HepG2 (cell line): ENCODE data around the gene RAX. TPM values are rescaled to one million over a fixed set of nuclear protein-coding genes. Genes with fewer than 3 reads are reported as not detected.

Experiments used
- ATAC-seq: fragments of 200-7000 bp; cut with Tn5 transposase; 3 replicates; pipeline ENCODE4 v1.9.1; 2020; ENCODE audit warnings: mild to moderate bottlenecking, moderate library complexity
- BruUV-seq: library from RNA; stranded (reverse); fragments of 400-500 nt; replicated peaks from 2 replicates; lab custom pipeline; 2021; lab: Mats Ljungman, UMichigan
- CTCF ChIA-PET: fragments of 300-600 bp; formaldehyde crosslinking; extraction: SDS; loops from one replicate; lab custom pipeline; 2021; ENCODE audit warnings: low total read pairs, inconsistent platforms, low intra/inter-chr PET ratio; lab: Yijun Ruan, JAX
- POLR2A ChIA-PET: fragments of 350-600 bp; sonication (Branson Sonifier 250); formaldehyde crosslinking; loops from one replicate; lab custom pipeline; 2020; ENCODE audit warnings: antibody characterized with exemption, inconsistent platforms; lab: Yijun Ruan, JAX
- DNase-seq: peaks from one replicate; pipeline ENCODE4 v3.0.0-alpha.2; 2015; ENCODE audit warnings: low spot score
- FAIRE-seq: peaks from 3 replicates; lab custom pipeline; 2011; peaks lifted over from hg19 to GRCh38; lab: Jason Lieb, UNC
- H2AFZ ChIP-seq: one replicate; pipeline ENCODE4 v1.6.1; 2011; ENCODE audit warnings: low read length, inconsistent platforms
- H3K27ac ChIP-seq: fragments of 300-600 bp; 3 replicates; pipeline ENCODE4 v1.8.0; 2011; ENCODE audit warnings: mixed run types, mild to moderate bottlenecking, mixed read lengths, low read length, inconsistent platforms; ENCODE audit not compliant: insufficient read depth; ENCODE audit errors: extremely low read length
- H3K27me3 ChIP-seq, 2 experiments: fragments of 200-600 bp in 1 of 2; 2 replicates in 1 of 2; 3 replicates in 1 of 2; pipeline versions ENCODE4 v1.6.0 to v1.8.0; 2011; ENCODE audit warnings: low read length in 2 of 2, mild to moderate bottlenecking in 2 of 2, moderate library complexity in 2 of 2, inconsistent platforms in 1 of 2; ENCODE audit not compliant: insufficient read depth in 2 of 2, control insufficient read depth in 1 of 2
- H3K36me3 ChIP-seq, 2 experiments: fragments of 200-600 bp in 1 of 2; replicated peaks in 1 of 2; 2 replicates in 1 of 2; 3 replicates in 1 of 2; pipeline versions ENCODE4 v1.5.1 to v1.8.0; 2011; ENCODE audit warnings: low read length in 2 of 2, inconsistent platforms in 1 of 2; ENCODE audit not compliant: insufficient read depth in 2 of 2, control insufficient read depth in 1 of 2
- H3K4me1 ChIP-seq: 2 replicates; pipeline ENCODE4 v1.5.1; 2012; ENCODE audit warnings: low read length, inconsistent platforms; ENCODE audit not compliant: insufficient read depth
- H3K4me2 ChIP-seq: 2 replicates; pipeline ENCODE4 v1.6.0; 2011; ENCODE audit warnings: low read depth, low read length, inconsistent platforms
- H3K4me3 ChIP-seq, 3 experiments: fragments of 200-600 bp in 1 of 3; sonication (generic), shearing (Covaris generic) in 1 of 3; replicated peaks in 1 of 3; 2 replicates each; pipeline ENCODE4 v1.5.1; 2011 to 2016; ENCODE audit warnings: low read length in 3 of 3, inconsistent platforms in 2 of 3, low read depth in 2 of 3, mild to moderate bottlenecking in 2 of 3, control low read depth in 1 of 3, mixed read lengths in 1 of 3; ENCODE audit not compliant: insufficient read depth in 1 of 3
- H3K79me2 ChIP-seq: one replicate; pipeline ENCODE4 v1.6.1; 2011; ENCODE audit warnings: low read length, inconsistent platforms; ENCODE audit not compliant: insufficient read depth
- H3K9ac ChIP-seq: 2 replicates; pipeline ENCODE4 v1.6.0; 2011; ENCODE audit warnings: mild to moderate bottlenecking, low read depth, low read length, inconsistent platforms; ENCODE audit not compliant: insufficient read depth
- H3K9me3 ChIP-seq: 2 replicates; pipeline ENCODE4 v1.5.1; 2012; ENCODE audit warnings: mild to moderate bottlenecking, low read length
- H4K20me1 ChIP-seq: 2 replicates; pipeline ENCODE4 v1.6.0; 2011; ENCODE audit warnings: inconsistent platforms, mild to moderate bottlenecking, low read length, moderate library complexity; ENCODE audit not compliant: insufficient read depth
- ATF1 ChIP-seq: IDR thresholded peaks from 2 replicates; pipeline ENCODE4 v1.6.1; 2016; ENCODE audit warnings: mild to moderate bottlenecking, control low read depth
- EZH2 ChIP-seq: conservative IDR thresholded peaks from 2 replicates; pipeline ENCODE4 v1.6.1; 2012; ENCODE audit warnings: mild to moderate bottlenecking, low read depth, low read length, moderate library complexity
- KLF9 ChIP-seq: IDR thresholded peaks from 2 replicates; pipeline ENCODE4 v1.6.1; 2016; ENCODE audit warnings: low read depth
- MED13 ChIP-seq: sonication (generic); formaldehyde crosslinking; IDR thresholded peaks from 2 replicates; pipeline ENCODE4 v1.5.0; 2020; ENCODE audit warnings: missing genetic modification reagents
- ZNF12 ChIP-seq: sonication (generic); formaldehyde crosslinking; IDR thresholded peaks from 2 replicates; pipeline ENCODE4 v1.5.0; 2020; ENCODE audit warnings: missing genetic modification reagents
- ZNF678 ChIP-seq: sonication (generic); formaldehyde crosslinking; IDR thresholded peaks from 2 replicates; pipeline ENCODE4 v1.4.0; 2020; ENCODE audit warnings: mild to moderate bottlenecking, missing genetic modification reagents
- ZNF879 ChIP-seq: sonication (generic); formaldehyde crosslinking; IDR thresholded peaks from 2 replicates; pipeline ENCODE4 v1.8.1; 2023; ENCODE audit warnings: missing genetic modification reagents
- WGBS: methylation state at CpG from one replicate; pipeline ENCODE4 v1.1.6; 2017; ENCODE audit warnings: low lambda C conversion rate; 5-methylcytosine and 5-hydroxymethylcytosine counted together
- in situ Hi-C: cut with HindIII; loops from 2 replicates; pipeline ENCODE4 v1.10.0; 2017; ENCODE audit warnings: low pct_unique_long_range_greater_than_20kb; ENCODE audit not compliant: extremely low pct_ligation_motif_present
- intact Hi-C: fragments of 100-400 bp; cut with micrococcal nuclease; formaldehyde crosslinking; loops from one replicate; pipeline ENCODE4 v1.10.0; 2022; ENCODE audit not compliant: unreplicated experiment
- polyA plus RNA-seq, 8 experiments: library from polyadenylated mRNA; depleted of rRNA in 3 of 8; stranded (reverse) in 7 of 8; unstranded in 1 of 8; fragments of >200 nt; fragmentation: Illumina TruSeq in 4 of 8; extraction: Trizol in 4 of 8; gene quantifications; 2 replicates each; pipeline versions ENCODE4 v1.2.1 to v1.2.3, GENCODE V29; 2011 to 2016; ENCODE audit warnings: low read depth in 4 of 8, missing spikeins in 1 of 8, mixed read lengths in 1 of 8; ENCODE audit not compliant: insufficient read depth in 1 of 8
- total RNA-seq, 5 experiments: library from RNA; depleted of rRNA; stranded (reverse); fragments of >200 nt; fragmentation: Illumina TruSeq; extraction: Trizol; gene quantifications; 2 replicates each; pipeline ENCODE4 v1.2.3, GENCODE V29; 2016; ENCODE audit warnings: low read depth in 1 of 5
- TF ChIP-seq, protein P1 (sequence below): sonication (generic); formaldehyde crosslinking; IDR thresholded peaks from 2 replicates; pipeline ENCODE4 v1.8.0; 2022; ENCODE audit warnings: mild to moderate bottlenecking, missing genetic modification reagents; ENCODE audit not compliant: insufficient replicate concordance
- TF ChIP-seq, protein P2 (sequence below): sonication (generic); formaldehyde crosslinking; IDR thresholded peaks from 2 replicates; pipeline ENCODE4 v1.5.0; 2020; ENCODE audit warnings: missing genetic modification reagents, mild to moderate bottlenecking, borderline replicate concordance
- TF ChIP-seq, protein P3 (sequence below): sonication (generic); formaldehyde crosslinking; IDR thresholded peaks from 2 replicates; pipeline ENCODE4 v1.8.0; 2022; ENCODE audit warnings: missing genetic modification reagents, low read depth, mild to moderate bottlenecking, borderline replicate concordance
- TF ChIP-seq, protein P4 (sequence below): sonication (generic); formaldehyde crosslinking; IDR thresholded peaks from 2 replicates; pipeline ENCODE4 v1.4.0; 2020; ENCODE audit warnings: missing genetic modification reagents

RAX gene
- total and polyA plus RNA-seq, 2 of the 13 experiments (the other 11 are each of a cell fraction or from before 2014, with no cell fraction given): not detected

DNA sequence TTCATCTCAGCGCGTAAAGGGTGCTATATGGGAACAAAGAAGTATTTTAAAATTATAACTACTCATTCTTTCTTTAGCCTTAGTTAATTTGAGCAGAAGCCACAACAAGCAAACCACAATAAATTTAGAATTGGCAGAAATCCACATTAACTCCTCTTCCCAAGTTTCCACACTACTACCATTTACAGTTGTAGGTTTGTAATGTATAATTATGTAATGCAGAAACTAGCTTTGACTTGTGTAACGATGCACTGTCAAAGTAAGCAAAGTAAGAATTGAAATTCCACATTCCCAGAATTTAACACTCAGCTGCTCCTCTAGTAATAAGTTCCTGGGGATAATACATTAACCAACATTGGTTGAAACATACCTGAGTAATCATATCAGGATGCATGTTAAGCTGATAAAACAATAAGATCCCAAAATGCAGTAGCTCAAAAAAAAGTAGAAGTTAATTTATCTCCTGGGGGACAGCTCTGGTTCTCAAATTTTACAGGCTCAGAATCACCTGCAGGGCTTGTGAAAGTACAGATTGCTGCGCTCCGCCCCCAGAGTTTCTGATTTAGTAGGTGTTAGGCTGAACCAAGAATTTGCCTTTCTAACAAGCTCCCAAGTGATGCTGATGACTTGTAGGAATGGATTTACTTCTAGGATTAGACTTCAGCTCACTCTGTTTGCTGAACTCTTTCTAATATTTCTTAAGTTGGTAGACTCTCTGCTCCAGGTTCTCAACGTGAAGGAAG lies 43.4 kb downstream of the RAX start:
- FAIRE-seq: no peak
- no peak for DNase-seq
- Histone ChIP-seq H3K4me1 (peaks cover 3% of the 10 kb centered on the region), H3K27ac (no peak overlapping the region), H3K4me2 (no peak overlapping the region), H3K9me3 (no peaks in the 10 kb centered on the region), H3K27me3 (peaks cover 0 to 1% of the 10 kb centered on the region in 2 experiments; a peak in 3 of 5 replicates), H2AFZ (no peak overlapping the region), H3K36me3 (no peaks in the 10 kb centered on the region), H3K4me3 (no peak overlapping the region), H4K20me1 (no peaks in the 10 kb centered on the region), H3K79me2 (no peaks in the 10 kb centered on the region), H3K9ac (no peak overlapping the region)
- no peak for TF ChIP-seq ATF1
- TF ChIP-seq, protein P1, sequence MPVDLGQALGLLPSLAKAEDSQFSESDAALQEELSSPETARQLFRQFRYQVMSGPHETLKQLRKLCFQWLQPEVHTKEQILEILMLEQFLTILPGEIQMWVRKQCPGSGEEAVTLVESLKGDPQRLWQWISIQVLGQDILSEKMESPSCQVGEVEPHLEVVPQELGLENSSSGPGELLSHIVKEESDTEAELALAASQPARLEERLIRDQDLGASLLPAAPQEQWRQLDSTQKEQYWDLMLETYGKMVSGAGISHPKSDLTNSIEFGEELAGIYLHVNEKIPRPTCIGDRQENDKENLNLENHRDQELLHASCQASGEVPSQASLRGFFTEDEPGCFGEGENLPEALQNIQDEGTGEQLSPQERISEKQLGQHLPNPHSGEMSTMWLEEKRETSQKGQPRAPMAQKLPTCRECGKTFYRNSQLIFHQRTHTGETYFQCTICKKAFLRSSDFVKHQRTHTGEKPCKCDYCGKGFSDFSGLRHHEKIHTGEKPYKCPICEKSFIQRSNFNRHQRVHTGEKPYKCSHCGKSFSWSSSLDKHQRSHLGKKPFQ (CRISPR knock-in tag): no peak
- CTCF ChIA-PET: no interaction called here
- in situ Hi-C loops (no loop called here), intact Hi-C loops (loop anchor here (5.0 kb wide), 1 partner anchor 917 kb away; no protein-coding TSS in a partner anchor)
- POLR2A ChIA-PET: no interaction called here
- ATAC-seq: no peak
- BruUV-seq: no TSS peak
- 49% methylated on average over 6 of the region's 6 CpGs for WGBS

DNA sequence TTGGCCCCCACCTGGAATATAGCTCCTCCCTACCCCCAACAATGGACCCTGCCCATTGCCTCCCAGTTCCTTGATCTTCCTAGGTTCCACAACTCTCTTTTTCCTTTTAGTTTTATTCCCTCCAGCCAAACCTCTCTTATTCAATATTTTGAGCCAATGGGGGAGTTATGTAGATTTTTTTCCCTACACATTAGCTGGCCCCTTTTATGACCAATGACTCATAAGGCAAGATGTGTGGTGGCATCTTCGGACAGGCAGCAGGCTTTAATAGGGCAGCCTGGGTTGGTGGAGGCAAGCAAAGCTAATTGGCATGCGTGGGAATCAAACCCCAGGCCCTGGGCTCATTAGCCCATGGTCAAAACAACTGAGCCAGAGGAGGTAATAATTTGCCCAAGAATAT lies 44.1 kb downstream of the RAX start:
- intact Hi-C loops: loop anchor here (5.0 kb wide), 1 partner anchor 918 kb away; no protein-coding TSS in a partner anchor
- WGBS: 7% methylated on average over 2 of the region's 2 CpGs
- Histone ChIP-seq H3K4me3 (no peak overlapping the region), H3K36me3 (no peaks in the 10 kb centered on the region), H2AFZ (no peak overlapping the region), H4K20me1 (no peaks in the 10 kb centered on the region), H3K27me3 (peaks cover 0 to 1% of the 10 kb centered on the region in 2 experiments; a peak in 3 of 5 replicates), H3K9me3 (no peaks in the 10 kb centered on the region), H3K27ac (no peak overlapping the region), H3K79me2 (no peaks in the 10 kb centered on the region), H3K9ac (no peak overlapping the region), H3K4me2 (no peak overlapping the region), H3K4me1 (peaks cover 10% of the 10 kb centered on the region)
- ChIA-PET CTCF (no interaction called here), POLR2A (no interaction called here)
- no TSS peak for BruUV-seq
- DNase-seq (no peak), FAIRE-seq (no peak), ATAC-seq (no peak)
- in situ Hi-C loops: no loop called here
- TF ChIP-seq, protein P2, sequence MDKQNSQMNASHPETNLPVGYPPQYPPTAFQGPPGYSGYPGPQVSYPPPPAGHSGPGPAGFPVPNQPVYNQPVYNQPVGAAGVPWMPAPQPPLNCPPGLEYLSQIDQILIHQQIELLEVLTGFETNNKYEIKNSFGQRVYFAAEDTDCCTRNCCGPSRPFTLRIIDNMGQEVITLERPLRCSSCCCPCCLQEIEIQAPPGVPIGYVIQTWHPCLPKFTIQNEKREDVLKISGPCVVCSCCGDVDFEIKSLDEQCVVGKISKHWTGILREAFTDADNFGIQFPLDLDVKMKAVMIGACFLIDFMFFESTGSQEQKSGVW (CRISPR knock-in tag): no peak
- TF ChIP-seq MED13 (CRISPR knock-in tag) (no peak), ZNF678 (no peak), ZNF12 (no peak), EZH2 (no peak), KLF9 (CRISPR knock-in tag) (no peak), ZNF879 (CRISPR knock-in tag) (no peak)
- TF ChIP-seq, protein P3, sequence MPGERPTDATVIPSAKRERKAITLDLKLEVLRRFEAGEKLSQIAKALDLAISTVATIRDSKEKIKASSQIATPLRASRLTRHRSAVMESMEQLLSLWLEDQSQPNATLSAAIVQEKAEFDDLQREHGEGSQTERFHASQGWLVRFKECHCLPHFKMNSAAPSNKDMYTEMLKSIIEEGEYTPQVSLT (CRISPR knock-in tag): no peak
- TF ChIP-seq, protein P4, sequence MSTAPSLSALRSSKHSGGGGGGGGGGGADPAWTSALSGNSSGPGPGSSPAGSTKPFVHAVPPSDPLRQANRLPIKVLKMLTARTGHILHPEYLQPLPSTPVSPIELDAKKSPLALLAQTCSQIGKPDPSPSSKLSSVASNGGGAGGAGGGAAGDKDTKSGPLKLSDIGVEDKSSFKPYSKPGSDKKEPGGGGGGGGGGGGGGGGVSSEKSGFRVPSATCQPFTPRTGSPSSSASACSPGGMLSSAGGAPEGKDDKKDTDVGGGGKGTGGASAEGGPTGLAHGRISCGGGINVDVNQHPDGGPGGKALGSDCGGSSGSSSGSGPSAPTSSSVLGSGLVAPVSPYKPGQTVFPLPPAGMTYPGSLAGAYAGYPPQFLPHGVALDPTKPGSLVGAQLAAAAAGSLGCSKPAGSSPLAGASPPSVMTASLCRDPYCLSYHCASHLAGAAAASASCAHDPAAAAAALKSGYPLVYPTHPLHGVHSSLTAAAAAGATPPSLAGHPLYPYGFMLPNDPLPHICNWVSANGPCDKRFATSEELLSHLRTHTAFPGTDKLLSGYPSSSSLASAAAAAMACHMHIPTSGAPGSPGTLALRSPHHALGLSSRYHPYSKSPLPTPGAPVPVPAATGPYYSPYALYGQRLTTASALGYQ (CRISPR knock-in tag): no peak
